GM21360 (cell line): ENCODE measurements around the gene BZW1.
A peak's percentile ranks its signal among the peaks of the same experiment; 100 is the strongest.

Experiments used
- ATAC-seq: cut with Tn5 transposase; IDR thresholded peaks from one replicate; pipeline ENCODE4 v1.9.1; 2021; ENCODE audit warnings: mild to moderate bottlenecking, moderate library complexity; ENCODE audit not compliant: unreplicated experiment

BZW1 gene

DNA sequence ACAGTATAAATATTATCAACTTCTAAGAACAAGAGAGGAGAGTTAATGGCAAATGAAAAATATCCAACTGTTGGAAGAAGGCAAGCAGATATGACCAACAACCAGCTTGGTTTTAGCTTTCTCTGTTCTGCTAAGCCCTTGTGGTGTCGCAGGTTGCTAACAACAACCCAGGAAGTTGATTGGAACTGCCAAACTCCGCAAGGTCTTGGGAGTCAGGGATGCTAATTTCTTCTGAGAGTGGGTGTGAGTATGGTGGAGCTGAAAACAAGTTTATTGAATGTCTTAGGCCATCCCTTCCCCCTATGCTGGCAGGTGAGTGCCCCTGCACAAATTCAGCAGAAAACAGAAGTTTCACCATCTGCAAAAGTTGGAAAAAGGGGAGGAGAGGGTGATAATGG, 17.5 kb downstream of the BZW1 start:
- ATAC-seq = no peak

DNA sequence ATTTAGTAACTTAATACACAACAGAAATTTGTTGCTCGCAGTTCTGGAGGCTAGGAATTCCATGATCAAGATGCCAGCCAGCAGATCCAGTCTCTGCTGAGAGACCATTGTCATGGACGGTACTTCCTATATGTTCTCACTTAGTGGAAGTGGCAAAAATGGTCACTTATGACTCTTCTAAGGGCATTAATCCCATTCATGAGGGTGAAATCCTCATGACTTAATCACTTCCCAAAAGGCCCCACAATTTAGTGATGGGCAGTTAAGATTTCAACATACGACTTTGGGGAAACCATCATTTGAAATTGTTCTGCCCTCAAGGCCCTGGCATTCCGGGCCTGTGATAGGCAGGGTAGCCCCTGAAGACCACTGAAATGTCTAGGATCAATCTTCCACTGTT, 23.0 kb downstream of the BZW1 start:
- no peak for ATAC-seq

DNA sequence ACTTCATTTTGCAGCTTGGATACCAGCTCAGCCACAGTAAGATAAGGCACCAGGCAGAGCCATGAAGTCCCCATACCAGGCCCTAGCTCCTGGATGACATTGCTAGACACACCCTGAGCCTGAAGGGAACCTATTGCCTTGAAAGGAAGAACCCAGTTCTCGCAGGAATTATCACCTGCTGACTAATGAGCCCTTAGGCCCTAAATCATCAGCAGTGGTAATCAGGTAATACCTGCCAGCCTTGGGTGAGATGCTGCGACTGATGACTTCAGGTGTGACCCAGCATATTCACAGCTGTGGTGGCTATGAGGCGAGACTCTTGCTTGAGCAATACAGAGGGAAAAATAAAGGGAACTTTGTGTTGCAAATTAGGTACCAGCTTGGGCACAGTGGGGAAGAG, 27.8 kb downstream of the BZW1 start:
- no peak for ATAC-seq

DNA sequence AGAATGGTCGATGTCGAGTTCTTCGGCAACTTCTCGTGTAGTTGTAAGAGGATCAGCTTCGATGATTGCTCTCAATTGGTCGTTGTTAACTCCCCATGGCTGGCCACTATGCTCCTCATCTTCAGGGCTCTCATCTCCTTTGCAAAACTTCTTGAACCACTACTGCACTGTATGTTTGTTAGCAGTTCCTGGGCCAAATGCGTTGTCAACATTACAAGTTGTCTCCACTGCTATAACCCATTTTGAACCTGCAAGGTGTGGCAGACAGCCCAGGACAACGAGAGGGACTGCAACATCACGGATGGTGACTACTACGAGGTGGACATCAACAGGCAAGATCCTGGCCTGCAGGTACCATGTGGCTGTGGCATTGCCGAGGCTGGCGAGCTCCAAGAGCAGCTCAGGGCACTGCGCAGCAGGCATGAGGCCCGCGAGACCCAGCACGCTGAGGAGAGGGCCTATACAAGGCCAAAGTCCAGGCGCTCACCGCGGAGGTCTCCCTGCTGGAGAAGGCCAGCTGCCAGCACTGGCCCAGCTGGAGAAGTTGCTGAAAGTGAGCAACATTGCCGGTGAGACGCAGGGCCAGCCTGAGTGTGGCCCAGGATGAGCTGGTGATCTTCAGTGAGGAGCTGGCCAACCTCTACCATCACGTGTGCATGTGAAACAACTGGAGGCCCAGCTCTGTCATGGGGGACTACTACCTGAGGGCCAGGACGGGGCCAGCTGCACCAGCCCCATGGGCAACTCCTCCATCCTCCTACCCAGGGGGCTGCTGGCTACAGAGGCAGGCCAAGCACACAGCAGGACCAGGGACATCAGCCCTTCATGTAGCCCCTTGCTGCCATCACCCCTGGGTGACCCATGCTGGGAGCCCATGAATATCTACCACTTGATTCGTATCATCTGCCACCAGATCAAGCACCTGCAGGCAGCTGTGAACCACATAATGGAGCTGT, 32.6 kb downstream of the BZW1 start:
- no peak for ATAC-seq

DNA sequence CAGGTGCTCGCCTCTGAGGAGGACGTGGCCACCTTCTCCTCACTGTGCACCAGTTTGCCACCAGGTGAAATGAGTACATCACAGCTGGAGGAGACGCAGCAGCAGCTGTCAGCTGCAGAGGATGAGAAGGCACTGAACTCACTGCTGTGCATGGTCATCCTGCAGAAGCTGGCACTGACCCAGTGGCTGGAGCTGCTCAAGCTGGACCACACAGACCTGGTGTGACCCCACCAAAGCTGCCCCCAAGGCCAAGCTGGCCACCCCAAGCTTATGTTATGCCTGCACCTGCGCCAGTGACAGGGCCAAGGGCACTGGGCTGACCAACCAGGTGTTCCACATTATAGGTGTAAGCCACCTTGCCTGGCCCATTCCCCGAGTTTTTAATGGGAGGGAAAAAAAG, 33.5 kb downstream of the BZW1 start:
- ATAC-seq = no peak

DNA sequence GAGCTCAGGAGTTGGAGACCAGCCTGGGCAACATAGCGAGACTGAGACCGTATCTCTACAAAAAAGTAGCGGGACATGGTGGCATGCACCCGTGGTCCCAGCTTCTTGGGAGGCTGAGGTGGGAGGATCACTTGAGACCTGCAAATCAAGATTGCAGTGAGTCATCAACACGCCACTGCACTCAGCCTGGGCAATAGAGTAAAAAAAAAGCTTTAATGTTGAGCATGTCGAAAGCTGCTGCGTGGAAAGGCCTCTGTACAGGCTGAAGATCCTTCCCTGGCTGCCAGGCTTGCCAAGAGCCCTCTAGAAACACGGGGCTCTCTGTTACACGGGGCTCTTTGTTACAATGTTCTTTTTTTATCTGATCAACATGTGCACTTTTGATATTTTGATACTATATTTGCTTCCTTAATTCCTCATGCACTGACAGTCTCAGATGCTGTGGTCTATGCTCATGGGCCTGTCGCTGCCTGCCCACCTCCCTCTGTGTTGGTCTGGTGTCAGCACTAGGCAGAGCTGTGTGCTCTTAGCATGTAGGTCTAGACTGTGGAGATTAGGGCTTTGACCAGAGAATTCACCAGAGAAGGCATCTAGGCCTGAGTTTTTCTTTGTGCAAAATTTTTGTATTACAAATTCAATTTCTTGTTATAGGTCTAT, 34.1 kb downstream of the BZW1 start:
- ATAC-seq = no peak

DNA sequence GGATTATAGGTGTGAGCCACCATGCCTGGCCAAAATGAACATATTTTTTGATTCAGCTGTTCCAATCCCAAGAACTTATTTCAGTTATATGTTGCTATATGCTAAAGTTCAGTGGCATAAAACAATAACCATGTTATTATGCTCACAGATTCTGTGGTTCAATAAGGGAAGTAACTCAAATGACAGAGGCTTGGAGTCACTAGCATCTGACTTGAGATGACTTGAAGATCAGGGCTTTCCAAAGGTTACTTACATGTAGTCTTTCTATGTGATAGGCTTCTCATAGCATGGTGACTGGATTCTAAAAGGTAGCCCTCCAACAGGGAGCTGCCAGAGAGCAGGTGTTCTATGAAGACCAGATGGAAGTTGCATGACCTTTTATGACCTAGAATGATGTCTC, 35.6 kb downstream of the BZW1 start:
- ATAC-seq = no peak

DNA sequence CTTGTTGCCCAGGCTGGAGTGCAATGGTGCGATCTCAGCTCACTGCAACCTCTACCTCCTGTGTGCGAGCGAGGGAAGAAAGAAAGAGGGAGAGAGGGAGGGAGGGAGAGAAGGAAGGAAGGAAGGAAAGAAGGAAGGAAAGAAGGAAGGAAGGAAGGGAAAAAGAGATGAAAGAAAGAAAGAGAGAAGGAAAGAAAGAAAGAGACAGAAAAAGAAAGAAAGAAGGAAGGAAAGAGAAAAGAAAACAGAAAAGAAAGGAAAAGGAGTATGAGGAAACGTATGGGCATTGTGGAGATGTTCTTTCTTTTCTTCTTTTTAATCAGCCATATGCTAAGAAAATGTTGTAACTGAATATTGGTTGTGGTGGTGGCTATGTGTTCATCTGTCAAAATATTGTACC, 36.2 kb downstream of the BZW1 start:
- no peak for ATAC-seq

DNA sequence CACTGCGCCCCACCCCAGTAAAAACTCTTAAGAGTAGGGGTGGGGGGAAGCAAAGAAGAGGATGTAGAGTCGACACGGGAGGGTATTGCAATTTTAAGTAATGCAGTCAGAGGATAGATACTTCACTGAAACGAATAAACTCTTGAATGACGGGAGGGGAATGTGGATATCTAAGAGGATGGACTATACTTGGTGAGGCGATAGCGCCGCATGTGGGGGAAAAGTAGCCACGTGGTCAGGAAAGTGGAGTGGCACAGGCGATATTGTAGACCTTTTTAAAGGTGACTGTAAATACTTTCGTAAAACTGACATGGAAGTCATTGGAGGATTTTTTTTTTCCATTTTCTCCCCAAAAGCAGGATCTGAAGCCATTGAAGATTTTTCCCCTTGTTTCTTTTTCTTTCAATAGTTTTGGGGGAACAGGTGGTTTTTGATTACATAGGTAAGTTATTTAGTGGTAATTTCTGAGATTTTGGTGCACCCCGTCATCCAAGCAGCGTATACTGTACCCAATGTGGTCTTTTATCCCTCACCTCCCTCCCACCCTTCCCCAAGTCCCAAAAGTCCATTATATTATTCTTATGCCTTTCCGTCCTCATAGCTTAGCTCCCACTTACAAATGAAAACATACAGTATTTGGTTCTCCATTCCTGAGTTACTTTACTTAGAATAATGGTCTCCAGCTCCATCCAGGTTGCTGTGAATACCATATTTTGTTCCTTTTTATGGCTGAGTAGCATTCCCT, 39.0 kb downstream of the BZW1 start:
- ATAC-seq = no peak

DNA sequence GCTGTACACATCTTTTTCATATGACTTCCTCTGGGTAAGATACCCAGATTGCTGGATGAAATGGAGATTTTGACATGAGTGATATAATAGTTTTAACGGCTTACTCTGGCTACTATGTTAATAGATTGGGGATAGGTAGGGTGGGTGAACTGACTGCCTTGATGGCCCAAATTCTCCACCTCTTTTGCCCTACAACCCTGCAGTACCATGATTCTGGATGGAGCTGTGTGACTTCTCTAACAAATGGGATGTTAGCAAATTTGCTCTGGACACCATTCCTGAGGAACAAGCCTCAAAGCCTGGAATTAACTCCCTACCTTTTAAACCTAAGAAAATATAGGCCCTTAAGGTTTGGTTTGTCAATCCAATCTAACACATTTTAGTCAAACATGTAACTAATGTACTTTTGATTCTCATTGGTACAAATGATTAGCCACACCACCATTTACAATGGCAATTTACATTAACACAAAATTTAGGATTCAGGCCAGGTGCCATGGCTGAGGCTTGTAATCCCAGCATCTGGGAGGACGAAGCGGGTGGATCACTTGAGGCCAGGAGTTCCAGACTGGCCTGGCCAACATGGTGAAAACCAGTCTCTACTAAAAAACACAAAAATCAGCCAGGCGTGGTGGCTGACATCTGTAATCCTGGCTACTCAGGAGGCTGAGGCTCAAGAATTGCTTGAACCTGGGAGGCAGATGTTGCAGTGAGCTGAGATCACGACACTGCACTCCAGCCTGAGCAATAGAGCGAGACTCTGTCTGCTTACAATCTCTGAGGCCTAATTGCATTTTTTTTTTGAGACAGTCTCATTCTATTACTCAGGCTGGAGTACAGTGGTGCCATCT, 39.9 kb downstream of the BZW1 start:
- ATAC-seq = no peak

DNA sequence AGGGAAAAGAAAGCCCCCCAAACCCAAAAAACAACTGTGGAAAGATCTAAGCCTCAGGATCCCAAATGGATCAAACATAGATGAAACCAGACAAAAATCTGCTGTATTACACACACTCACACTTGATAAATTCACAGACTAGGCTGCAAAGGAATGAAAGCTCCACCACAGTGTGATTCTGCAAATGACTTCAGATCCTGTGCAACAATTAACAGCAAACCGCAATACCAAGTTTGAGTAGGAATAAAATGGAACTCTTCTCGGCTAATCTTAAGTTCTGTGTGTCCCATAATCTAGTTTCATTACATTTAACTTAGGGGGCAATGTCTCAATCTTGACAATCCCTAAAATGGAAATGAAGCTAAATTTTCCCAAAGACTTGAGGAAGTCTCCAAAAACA, 40.9 kb downstream of the BZW1 start:
- no peak for ATAC-seq

DNA sequence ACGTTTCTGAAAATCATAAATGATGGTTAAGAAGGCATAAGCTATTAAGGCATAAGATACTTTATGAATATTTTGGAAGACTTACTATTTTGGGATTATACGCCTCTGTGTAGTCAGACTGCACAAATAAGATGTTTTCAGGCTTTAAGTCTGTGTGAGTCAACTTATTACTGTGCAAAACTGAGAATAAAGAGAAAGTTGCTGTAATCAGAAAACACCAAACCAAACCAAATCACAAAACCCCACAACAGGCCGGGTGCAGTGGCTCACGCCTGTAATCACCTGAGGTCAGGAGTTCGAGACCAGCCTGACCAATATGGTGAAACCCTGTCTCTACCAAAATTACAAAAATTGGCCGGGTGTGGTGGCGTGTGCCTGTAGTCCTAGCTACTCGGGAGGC, 45.1 kb downstream of the BZW1 start:
- no peak for ATAC-seq

DNA sequence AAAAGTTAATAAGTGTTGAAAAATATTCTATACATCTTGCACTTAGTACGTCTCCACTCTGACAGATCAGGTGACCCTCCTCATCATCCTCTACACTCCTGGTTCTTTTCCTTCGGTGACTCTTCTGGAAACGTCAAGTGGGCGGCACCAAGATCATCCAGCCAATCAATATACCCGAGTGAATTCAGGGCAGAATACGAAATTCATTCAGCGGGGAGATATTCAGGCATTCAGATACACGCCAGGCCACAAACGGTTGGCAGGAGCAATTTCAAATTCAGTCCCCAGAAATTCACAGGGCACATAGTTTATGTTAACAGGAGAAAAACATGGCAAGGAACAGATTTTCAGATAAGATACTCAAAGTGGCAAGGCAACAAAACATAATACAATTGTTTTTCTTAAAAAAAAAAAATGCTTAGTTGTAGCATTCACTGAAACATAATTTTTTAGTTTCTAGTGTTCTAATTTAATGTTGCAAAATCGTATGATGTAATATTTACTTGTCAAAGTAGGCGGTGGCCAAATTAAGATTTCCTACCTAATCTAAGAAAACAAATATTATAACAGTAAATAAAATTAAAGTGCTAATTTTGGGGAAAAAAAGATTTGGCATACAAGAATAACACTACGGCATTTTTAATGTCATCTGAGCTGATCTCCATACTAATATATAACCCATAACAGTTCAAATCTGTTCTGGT, 48.5 kb downstream of the BZW1 start:
- ATAC-seq = no peak

DNA sequence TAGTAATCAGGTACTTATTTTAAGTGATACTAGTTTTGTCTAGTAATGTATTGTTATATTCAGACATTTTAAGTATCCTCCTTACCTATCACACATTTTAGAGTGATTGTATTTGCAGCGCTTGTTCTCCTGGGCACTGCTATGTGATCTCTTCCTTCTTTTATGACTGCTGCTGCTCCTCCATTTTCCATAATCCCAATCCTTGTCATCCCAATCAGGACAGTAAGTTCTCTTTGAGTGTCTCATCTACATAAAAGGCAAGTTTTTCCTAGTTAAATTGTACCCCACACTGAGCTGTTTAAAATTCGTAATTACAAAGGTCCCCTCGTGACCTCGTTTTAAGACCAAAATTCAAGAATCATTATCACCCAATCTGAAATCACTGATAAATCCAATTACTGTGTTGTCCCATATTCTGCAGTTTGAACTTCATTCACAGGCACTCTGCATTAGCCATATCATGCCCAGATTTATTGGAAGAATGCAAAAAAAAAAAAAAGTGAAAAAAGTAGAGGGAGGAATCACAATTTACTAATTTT, 50.0 kb downstream of the BZW1 start:
- ATAC-seq = no peak

DNA sequence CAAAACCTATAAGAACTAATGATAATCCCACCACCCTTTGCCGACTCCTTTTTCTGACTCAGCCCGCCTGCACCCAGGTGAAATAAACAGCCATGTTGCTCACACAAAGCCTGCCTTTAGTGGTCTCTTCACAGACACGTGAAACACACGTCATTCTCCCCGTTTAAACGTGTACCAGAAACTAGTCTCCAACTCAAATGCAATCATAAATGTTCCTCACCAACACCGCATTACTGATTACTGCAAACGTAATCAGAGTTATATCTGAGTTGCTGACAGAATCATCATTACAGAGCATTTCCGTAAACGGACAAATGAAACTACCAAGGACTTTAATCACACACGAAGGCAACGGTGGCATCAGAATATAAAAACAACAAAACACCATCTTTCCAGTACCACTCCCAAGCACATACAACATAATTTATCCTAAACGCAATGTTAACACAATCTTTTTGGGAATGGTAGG, 50.9 kb downstream of the BZW1 start:
- no peak for ATAC-seq

DNA sequence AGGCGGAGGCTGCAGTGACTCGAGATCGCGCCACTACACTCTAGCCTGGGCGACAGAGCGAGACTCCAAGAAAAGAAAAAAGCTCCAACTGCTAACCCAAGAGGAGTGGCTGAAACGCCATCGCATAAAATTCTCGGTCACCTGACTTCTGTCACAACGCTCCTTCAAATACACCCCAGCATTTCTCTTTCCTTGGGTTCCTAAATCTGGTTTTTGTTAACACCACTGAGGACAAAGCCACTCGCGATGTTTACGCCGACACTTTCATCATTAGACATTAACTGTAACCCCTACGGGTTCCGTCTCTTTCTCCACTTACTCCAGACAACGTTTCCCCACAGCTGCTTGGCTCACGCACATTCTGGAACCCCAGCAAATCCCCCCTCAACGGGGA, 52.1 kb downstream of the BZW1 start:
- ATAC-seq = no peak

DNA sequence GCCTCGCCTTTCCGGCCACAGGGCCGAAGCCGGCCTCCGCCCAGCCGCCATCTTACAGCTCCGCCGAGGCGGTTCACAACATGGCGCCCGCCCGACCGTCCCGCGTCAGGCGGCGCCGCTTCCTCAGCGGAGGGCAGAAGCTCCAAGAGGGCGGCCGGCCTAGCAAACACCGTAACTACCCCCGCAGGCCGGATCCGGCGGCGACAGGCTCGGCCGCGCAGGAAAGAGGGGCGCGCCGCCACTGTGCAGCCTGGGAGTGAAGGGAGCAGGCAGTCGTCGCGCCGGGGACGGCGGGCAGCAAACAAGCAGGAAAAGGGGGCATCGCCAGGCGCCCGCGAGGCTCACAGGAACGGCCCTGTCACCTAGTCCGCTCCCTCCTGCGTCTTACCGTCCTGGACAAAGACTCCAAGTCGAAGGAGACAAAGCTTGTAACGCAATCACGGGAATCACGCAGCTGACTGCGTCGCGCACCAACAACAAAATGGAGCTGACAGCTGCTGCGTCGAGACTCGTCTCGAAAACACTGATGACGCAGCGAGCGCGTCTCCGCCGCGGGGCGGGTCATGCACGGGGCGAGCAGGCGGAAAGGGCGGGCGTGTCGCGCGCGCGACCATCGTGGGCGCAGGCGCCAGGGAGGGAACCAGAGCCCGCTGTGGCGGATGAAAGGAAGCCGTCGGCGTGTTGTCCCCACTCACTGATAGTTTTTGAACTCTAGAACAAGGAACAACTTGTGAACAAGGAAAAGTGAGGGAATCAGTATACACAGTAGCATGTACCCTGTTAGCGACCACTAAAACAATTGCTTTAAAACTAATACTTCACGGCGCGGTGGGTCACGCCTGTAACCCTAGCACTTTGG, 52.7 kb downstream of the BZW1 start, which contains the start of gene CLK1:
CLK1 (minus strand) TSS at position 483 of the 859 bp plus-strand sequence. CDS start 2,796 bp downstream, outside the sequence.
- ATAC-seq = peak; percentile 83

DNA sequence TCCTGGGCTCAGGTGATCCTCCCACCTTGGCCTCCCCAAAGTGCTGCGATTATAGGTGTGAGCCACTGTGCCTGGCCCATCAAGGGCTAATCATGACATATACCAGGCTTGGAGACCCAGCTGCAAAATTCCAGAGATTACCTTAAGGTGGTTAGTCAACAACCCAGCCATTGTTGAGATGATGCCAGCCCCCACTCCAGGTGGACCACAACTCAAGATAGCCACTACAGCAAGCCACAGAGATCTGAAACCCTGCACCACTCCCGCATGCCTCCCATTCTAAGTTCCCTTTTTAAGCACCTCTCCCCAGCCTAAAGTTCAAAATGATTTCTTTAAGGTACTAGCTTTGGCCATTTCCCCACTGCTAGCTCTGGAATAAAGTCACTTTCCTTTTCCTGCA, 57.3 kb downstream of the BZW1 start:
- no peak for ATAC-seq

DNA sequence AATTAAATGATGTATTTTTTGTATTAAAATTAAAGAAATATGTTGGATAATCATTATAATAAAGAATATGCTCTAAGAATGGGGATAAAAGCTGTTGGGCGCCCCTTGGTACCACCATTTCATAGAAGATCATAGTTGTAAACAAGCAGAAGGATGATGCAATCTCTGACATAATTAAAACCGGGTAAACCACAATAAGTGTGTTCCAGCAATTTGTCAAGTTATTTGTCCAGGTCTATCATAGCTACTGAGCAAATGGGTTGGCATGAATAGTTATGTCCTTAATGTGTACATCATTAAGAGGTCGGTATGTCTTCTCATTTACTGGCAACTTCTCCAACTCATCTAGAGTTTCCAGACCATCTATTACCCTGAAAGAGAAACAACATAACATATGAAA, 59.4 kb downstream of the BZW1 start:
- ATAC-seq = no peak
